HTERT RPE-1 (cell line): ENCODE measurements around the gene FGD5.

Experiments
- in situ Hi-C: fragments of 300-500 bp; cut with MboI; formaldehyde crosslinking; loops from 4 replicates; pipeline ENCODE4 v1.14.3; 2020; ENCODE audit warnings: low sequenced_read_pairs

Gene FGD5

DNA sequence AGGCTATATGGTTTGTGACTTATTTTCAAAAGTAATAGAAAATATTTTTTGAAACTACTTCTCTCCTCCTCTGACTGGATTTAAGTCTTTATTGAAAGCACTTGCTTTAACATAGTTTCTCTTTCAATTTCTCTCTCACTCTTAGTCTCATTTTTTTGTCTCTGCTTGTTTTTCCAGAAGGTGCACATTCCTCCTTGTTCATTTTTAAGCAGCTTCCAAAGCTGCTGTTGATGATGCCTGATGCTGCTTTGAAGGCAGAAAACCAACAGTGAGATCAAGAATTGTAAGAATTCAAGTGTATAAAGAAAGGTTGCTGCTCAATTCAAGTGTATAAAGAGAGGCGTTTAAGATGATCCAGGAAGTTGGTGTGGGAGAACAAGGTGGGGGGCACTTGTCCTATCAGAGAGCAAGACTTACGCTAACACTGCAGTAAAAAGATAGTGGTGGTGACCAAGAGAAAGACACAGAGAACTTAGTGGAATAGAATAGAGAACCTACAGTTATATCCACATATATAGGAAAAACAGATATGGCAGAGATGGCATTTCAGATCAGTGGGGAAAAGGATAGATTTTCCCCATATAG is 140.7 kb downstream of the FGD5 start:
- in situ Hi-C loops = no loop called here

DNA sequence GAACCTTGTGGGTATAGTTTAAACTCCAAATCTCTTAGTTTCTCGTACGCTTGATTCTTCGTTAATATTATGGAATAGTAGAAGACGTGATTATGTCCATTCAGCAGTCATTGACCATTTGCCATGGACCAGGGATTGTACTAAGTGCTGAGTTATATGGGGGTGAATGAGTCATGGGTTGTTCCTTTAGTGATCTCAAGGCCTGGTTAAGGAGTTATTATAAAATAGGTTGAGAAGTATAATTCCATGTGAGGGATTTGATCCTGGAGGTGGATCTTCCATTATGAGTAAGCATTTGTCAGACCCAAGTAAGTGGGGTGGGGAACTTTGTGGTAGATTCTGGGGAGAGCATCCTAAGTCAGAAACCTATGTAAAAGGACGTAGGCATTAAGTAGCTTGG is 144.0 kb downstream of the FGD5 start:
- in situ Hi-C loops = no loop called here

GRCh38 chr3:14967285-14967684 is 148.5 kb downstream of the FGD5 start:
- in situ Hi-C loops = no loop called here

- in situ Hi-C loops = no loop called here
Measured at GRCh38 chr3:14969671-14970070, 150.9 kb downstream of the FGD5 start.

DNA sequence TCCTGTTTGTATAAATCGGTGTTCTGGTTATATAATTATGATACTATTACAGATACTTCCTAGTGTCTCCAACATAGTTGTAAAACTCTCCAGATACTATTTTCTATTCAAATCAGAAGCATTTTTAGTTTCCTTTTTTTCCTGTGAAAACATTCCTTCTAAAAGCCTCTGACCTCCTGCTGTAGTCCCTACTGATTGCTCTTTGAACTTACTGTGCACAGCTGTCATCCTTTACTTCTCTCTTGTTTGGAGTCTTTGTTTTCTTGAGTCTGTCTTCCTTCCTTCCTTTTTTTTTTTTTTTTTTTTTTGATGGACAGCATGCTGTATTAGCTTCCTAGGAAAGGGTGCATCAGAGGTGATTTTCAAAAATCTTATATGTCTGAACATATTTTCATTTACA is 157.6 kb downstream of the FGD5 start:
- in situ Hi-C loops = no loop called here

DNA sequence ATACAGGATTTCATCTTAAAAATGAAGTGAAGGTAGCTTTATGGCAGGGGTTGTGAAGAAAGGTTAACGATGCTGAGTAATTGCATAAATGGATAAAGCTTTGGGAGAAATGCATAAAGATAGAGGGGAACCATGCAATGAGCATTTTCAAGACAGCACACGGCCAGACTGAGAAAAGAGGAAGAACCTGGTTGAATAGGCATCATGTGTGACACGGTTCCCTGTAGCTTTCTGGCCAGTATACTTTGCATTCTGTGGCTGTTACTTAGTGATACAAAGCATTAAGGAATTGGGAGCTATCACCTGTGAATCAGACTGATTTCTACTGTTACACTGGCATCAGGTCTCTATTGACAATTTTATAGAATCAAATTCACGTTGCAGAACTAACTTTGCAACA is 161.9 kb downstream of the FGD5 start:
- in situ Hi-C loops = no loop called here
